Measurements from ENCODE around the gene RBM6. TPM values are rescaled to one million over a fixed set of nuclear protein-coding genes. Genes with fewer than 3 reads are reported as not detected.
A peak's percentile ranks its signal among the peaks of the same experiment; 100 is the strongest.

Gene RBM6
- total RNA-seq, 1 experiment from 2014 or later = 58.0 TPM

DNA sequence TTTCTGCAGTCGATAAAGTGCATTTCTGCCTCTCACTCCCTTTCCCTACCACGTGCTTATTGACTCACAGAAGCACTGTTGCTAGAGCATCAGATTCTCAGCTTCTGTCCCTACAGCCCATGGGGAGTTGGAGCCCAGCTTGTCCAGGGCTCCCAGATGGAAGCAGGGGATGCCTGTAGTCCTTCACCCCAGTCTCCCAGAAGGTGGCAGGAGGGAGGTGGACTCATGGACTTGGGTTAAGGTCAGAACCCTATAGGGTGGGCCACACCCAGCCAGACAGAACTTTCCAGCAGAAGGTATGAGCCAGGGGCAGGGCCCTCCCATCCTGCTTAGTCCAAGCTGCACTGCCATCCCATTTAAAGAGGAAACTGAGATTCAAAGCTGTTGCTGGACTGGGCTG lies 182.1 kb downstream of the RBM6 start:
- peaks cover 15% of the 10 kb centered on the region for H3K4me1 Mint-ChIP-seq (ENCODE audit: insufficient read depth, unreplicated experiment)
- H3K27me3 Mint-ChIP-seq (ENCODE audit: insufficient read depth, unreplicated experiment) = no peaks in the 10 kb centered on the region
- intact Hi-C loops (cut with micrococcal nuclease) = loop anchor here (5.0 kb wide), 1 partner anchor 150 kb away; no protein-coding TSS in a partner anchor
- no peak overlapping the region for H3K4me3 Mint-ChIP-seq (ENCODE audit: unreplicated experiment)
- H3K9me3 Mint-ChIP-seq (ENCODE audit: unreplicated experiment) = no peaks in the 10 kb centered on the region
- CTCF ChIA-PET = interaction anchor here (0.6 to 16.6 kb wide), 26 partner anchors 9 to 499 kb away, joined by 3 to 245 read pairs (median 6); partner anchors contain the start of gene GNAT1
- DNase-seq (ENCODE audit: unreplicated experiment) = peak; percentile 28
- peaks cover 56% of the 10 kb centered on the region for H3K36me3 Mint-ChIP-seq (ENCODE audit: insufficient read depth, unreplicated experiment)
- BruUV-seq (replicated peaks) = no TSS peak
- no peak overlapping the region for H3K27ac Mint-ChIP-seq (ENCODE audit: low read depth, unreplicated experiment)
- POLR2A ChIA-PET = interaction anchor here (0.6 to 5.8 kb wide), 16 partner anchors 8 to 148 kb away, joined by 3 to 48 read pairs (median 4); partner anchors contain the start of gene GNAT1
- TF ChIP-seq, protein P1, sequence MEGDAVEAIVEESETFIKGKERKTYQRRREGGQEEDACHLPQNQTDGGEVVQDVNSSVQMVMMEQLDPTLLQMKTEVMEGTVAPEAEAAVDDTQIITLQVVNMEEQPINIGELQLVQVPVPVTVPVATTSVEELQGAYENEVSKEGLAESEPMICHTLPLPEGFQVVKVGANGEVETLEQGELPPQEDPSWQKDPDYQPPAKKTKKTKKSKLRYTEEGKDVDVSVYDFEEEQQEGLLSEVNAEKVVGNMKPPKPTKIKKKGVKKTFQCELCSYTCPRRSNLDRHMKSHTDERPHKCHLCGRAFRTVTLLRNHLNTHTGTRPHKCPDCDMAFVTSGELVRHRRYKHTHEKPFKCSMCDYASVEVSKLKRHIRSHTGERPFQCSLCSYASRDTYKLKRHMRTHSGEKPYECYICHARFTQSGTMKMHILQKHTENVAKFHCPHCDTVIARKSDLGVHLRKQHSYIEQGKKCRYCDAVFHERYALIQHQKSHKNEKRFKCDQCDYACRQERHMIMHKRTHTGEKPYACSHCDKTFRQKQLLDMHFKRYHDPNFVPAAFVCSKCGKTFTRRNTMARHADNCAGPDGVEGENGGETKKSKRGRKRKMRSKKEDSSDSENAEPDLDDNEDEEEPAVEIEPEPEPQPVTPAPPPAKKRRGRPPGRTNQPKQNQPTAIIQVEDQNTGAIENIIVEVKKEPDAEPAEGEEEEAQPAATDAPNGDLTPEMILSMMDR (IDR thresholded peaks at IDR 0.05; ENCODE audit: unreplicated experiment) = no peak

DNA sequence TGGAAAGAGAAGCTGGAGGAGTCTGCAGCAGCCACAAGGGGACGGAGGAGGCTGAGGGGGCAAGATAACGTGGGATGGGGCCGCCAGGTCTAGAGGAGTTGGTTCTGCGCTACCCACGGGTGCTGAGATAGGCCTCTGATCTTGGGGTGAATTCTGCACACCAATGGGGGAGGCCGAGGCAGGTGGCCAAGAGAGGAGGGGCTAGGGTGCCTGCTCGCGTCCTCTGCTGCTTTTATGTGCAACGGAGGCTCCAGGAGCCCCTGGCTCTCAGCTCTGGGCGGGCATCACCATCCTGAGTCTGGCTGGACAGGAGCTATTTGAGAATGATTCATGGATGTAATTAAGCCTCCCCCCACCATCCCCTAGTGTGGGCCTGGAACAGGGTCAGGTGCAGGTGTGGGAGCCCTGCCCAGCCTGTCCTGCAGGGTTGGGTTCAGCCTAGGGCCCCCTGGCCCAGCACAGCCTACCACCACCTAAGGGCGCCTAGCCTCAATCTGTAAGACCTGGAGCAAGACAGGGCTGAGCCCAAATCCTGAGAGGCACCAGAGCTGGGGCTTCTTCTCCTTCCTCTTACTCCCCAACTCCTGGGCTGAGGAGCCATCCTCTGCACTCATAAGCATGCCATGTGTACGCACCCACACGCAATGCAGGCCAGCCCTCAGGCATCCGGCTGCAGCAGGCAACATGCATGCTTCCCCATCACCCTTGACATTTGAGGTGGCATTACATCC lies 182.9 kb downstream of the RBM6 start:
- H3K27ac Mint-ChIP-seq (ENCODE audit: low read depth, unreplicated experiment) = no peak overlapping the region

DNA sequence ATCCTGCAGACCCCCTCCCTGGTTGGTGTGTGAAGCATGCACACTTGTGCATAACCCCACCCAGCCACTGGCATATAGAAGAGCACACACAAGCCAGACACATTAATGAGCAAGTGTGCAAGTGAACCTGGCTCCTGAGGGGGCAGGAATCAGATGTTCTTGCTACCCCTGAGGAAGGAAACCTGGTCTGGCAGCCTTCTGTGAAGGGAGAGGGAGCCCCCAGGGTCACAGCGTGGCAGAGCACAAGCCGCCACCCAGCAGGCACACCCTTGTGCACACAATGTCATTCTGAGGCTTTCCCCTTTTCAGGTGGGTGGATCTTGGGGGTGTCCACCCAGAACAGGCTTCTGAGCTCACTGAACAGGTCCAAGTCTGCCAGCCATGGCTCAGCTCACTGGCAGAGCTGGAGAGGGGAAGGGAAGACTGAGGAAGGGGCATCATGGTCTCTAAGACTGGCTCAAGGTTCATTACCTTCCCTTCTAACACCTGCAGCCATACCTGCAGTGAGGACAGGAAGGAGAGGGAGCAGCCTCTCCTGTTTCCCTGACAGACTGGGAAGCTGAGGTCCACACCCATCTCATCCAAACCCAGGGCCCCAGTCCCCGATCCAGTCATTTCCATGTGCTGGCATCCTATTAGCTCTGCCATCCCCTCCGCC lies 183.6 kb downstream of the RBM6 start:
- no peak overlapping the region for H3K27ac Mint-ChIP-seq (ENCODE audit: low read depth, unreplicated experiment)
- no peak overlapping the region for H3K4me3 Mint-ChIP-seq (ENCODE audit: unreplicated experiment)
- peaks cover 15% of the 10 kb centered on the region for H3K4me1 Mint-ChIP-seq (ENCODE audit: insufficient read depth, unreplicated experiment)
- H3K9me3 Mint-ChIP-seq (ENCODE audit: unreplicated experiment) = no peaks in the 10 kb centered on the region
- BruUV-seq (replicated peaks) = no TSS peak
- H3K36me3 Mint-ChIP-seq (ENCODE audit: insufficient read depth, unreplicated experiment) = peaks cover 41% of the 10 kb centered on the region
- POLR2A ChIA-PET = interaction anchor here (1.0 to 5.8 kb wide), 8 partner anchors 9 to 123 kb away, joined by 3 to 48 read pairs (median 7); partner anchors contain the start of gene GNAT1
- H3K27me3 Mint-ChIP-seq (ENCODE audit: insufficient read depth, unreplicated experiment) = no peaks in the 10 kb centered on the region
- DNase-seq (ENCODE audit: unreplicated experiment) = peak; percentile 26
- intact Hi-C loops (cut with micrococcal nuclease) = loop anchor here (5.0 kb wide), 1 partner anchor 149 kb away; no protein-coding TSS in a partner anchor
- CTCF ChIA-PET = interaction anchor here (0.6 to 16.6 kb wide), 14 partner anchors 12 to 164 kb away, joined by 3 to 245 read pairs (median 10); partner anchors contain the start of gene GNAT1
- TF ChIP-seq, protein P1 (IDR thresholded peaks at IDR 0.05; ENCODE audit: unreplicated experiment) = no peak

More for the DNA sequence above, 182.9 kb downstream of the RBM6 start:
- BruUV-seq (replicated peaks) = no TSS peak
- ChIA-PET POLR2A (interaction anchor here (0.6 to 5.8 kb wide), 14 partner anchors 9 to 124 kb away, joined by 3 to 48 read pairs (median 5); partner anchors contain the start of gene GNAT1), CTCF (interaction anchor here (0.6 to 16.6 kb wide), 24 partner anchors 8 to 162 kb away, joined by 3 to 245 read pairs (median 6); partner anchors contain the start of gene GNAT1)
- peaks cover 15% of the 10 kb centered on the region for H3K4me1 Mint-ChIP-seq (ENCODE audit: insufficient read depth, unreplicated experiment)
- H3K36me3 Mint-ChIP-seq (ENCODE audit: insufficient read depth, unreplicated experiment) = peaks cover 48% of the 10 kb centered on the region
- H3K4me3 Mint-ChIP-seq (ENCODE audit: unreplicated experiment) = no peak overlapping the region
- intact Hi-C loops (cut with micrococcal nuclease) = loop anchor here (5.0 kb wide), 1 partner anchor 149 kb away; no protein-coding TSS in a partner anchor
- H3K27me3 Mint-ChIP-seq (ENCODE audit: insufficient read depth, unreplicated experiment) = no peaks in the 10 kb centered on the region
- H3K9me3 Mint-ChIP-seq (ENCODE audit: unreplicated experiment) = no peaks in the 10 kb centered on the region
- TF ChIP-seq, protein P1 (IDR thresholded peaks at IDR 0.05; ENCODE audit: unreplicated experiment) = no peak
- DNase-seq (ENCODE audit: unreplicated experiment) = no peak
